Stimulated activated CD8-positive, alpha-beta memory T cell treated with anti-CD3 and anti-CD28 coated beads, Interleukin-12 subunit alpha, Interleukin-12 subunit beta, amount 100 ng/mL, for 1 hour (primary cell): ENCODE measurements around the gene SLC7A6.
"Not testable (repeated sequence)": the region's sequence is repeated elsewhere in the genome, so short reads cannot be mapped to it uniquely, and the experiment has no call there.

ENCODE experiments used
- DNase-seq: peaks from one replicate; pipeline ENCODE4 v3.0.0-alpha.2; 2020; ENCODE audit warnings: low read depth

SLC7A6 gene

DNA sequence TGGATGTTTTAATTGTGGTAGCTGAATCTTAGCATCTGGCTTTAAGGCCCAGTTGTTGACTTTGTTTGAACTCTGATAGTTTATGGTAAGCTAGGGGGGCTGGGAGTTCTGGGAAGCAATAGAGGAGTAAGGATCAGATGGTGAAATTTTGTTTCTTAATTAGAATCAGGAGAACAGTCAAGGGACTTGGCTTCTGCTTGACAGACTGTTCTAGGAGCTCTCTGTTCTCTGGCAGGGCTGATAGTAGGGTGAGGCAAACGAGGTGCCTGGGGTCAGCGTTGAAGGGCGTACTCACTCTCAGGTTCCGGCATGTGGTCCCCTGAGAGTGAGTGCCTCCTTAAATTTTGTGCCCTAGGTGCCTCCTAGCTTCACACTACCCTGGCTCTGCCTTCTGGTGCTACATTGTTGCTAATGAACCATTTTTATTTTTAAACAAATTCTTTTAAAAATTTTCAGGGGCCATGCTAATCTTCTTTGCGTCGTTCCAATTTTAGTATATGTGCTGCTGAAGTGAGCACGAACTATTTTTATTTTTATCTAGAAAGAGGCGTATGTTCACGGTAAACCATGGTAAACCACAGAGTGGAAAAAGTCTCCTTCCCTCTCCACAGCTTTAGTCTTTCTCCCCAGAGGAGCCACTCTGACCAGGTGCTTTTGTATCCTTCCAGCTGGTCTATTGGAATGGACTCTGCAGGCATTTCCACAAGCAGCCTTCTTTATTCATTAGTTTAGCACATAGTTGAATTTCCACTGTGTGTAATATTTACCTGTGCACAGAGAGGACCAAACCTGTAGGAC is 19.7 kb downstream of the SLC7A6 start:
- DNase-seq, result no peak

DNA sequence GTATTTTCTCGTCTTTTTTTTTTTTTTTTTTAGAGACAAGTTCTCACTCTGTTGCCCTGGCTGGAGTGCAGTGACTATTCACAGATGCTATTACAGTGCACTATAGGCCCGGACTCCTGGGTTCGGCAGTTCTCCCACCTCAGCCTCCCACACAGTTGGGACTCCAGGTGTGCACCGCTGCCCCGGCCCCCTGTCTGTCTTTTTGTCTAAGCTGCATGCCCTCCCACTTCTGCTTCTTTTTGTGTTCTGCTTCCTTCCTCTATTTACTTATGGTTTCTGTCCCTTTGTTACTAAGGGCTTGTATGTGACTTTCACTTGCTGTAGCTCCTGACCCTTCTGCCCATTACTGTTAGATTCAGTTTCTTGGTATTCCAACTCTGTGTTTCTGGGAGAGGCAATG is 20.5 kb downstream of the SLC7A6 start:
- no peak for DNase-seq

DNA sequence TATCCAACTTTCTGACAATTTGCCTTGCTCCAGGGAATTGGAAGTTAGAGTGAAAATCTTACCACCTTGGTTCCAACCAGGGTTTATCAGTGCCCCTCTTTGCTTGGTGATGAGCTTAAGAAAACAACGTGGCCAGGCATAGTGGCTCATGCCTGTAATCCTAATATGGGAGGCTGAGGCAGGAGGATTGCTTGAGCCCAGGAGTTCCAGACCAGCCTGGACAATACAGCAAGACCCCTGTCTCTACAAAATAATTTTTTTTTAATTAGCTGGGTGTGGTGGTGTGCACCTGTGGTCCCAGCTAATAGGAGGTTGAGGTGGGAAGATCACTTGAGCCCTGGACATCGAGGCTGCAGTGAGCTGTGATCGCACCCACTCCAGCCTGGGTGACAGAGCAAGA is 21.4 kb downstream of the SLC7A6 start:
- no peak for DNase-seq

DNA sequence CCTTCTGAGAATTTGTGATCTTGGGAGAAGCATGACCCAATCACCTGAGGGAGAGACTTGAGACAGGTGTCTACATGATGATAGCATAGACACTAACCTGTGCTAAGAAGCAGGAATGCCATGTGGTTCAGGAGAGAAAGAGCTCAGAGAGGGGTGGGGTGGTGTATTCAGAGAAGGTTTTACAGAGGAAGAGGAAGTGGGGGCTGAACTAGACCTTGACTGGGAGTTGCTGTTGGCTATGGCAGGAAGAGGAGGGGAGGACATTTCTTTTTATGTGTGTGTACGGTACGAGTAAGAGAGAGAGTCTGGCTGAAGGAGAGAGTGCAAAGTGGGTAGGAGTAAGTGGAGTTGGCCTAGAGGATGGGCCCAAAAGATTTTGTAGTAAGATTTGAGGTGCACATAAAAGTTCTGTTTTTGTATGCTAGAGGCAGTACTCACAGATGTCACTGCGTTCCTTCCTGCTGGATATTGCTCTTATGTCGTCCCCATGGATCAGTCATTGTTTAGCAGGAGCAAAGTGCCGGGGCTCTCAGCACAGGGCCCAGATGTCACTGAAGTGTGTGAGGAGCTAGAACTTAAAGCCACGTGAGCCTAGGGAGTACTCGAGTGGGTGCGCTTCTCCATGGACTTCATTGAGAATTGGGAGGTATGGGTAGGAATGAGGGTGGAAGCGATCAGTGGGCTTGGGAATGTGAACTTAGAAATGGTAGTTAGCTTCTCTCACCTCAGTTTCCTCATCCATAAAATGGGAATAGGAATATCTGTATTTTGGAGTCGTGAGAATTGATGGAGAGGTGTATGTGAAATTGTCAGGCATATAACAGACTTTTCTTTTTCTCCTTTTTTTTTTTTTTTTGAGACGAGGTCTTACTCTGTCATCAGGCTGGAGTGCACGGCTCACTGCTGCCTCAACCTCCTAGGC is 22.1 kb downstream of the SLC7A6 start:
- no peak for DNase-seq

DNA sequence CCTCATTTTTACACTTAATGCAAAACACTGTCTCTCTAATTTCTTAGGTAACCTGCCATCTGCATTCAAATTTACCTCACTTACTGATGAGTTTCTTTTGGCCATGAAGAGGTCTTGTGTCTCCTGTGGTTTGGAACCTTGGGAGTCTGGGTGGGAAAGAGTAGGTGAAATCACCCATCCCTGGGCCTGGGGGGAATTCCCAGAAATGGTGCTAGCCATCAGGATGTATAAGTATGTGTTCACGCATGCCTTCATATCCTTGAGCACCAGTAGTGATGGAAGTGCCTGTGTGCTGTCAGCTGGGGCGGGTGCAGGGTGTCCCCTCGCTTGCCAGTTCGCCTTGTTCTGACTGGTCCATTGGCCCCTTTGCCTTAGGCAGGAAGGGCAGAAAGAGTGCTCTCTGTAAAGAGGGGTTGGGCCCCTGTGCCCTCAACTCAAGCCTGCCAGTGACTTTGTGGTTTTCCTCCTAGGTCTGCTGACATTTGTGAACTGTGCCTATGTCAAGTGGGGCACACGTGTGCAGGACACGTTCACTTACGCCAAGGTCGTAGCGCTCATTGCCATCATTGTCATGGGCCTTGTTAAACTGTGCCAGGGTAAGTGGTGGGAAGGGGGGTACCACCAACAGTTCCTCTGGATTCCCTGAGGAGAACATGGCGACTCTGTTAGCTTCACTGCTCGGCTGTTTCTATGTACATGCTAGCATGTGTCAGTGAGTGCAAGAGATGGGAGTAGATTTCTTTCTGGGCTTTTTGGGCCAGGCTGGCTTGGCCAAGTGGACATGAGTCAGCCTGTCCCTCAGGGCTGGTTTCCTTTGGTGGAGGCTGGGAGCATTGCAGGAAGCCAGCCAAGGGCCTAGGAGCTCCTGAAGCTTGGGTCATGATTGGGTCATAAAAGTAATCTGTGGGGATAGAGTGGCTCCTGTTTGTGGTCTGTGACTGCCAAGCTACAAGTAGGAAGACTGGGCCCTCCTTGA is 23.2 kb downstream of the SLC7A6 start:
- no peak for DNase-seq

DNA sequence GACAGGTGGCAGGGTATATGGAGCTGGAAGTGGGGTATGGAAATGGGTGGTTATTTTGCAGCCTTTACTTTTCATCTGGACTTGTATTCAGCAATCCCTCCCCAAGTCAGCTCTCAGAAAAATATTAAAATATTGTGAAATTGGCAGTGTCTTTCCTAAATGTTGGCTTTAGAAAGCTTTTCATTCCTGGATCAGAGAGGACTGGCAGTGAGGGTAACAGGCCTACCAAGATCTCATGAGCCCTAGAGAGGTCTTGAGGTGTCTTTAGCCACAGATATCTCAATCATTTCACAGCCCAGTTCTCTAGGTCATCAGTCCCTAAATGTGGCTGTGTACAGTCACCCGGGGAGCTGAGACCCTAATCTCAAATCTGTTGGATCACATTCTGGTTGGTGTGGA is 23.9 kb downstream of the SLC7A6 start:
- DNase-seq, result no peak

DNA sequence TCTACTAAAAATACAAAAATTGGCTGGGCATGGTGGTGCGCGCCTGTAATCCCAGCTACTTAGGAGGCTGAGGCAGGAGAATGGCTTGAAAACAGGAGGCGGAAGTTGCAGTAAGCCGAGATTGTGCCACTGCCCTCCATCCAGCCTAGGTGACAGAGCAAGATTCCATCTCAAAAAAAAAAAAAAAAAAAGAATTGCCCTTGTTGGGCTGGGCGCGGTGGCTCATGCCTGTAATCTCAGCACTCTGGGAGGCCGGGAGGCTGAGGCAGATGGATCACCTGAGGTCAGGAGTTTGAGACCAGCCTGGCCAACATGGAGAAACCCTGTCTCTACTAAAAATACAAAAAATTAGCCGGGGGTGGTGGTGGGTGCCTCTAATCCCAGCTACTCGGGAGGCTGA is 24.5 kb downstream of the SLC7A6 start:
- not testable (repeated sequence) for DNase-seq

DNA sequence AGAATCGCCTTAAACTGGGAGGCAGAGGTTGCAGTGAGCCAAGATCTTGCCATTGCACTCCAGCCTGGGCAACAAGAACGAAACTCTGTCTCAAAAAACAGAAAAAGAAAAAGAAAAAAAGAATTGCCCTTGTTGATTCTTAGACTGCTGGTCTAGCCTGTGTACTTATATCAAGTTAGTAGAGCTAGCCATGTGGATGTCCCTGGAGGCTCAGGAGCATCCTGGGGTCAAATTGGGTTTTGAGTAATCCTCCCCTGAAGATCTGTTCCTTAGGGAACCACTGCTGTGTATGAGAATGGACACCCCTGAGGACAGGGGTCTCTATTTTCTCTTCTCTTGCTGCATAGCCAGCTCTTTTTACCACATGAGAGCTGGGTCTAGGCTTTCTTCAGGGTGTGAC is 24.9 kb downstream of the SLC7A6 start:
- no peak for DNase-seq

DNA sequence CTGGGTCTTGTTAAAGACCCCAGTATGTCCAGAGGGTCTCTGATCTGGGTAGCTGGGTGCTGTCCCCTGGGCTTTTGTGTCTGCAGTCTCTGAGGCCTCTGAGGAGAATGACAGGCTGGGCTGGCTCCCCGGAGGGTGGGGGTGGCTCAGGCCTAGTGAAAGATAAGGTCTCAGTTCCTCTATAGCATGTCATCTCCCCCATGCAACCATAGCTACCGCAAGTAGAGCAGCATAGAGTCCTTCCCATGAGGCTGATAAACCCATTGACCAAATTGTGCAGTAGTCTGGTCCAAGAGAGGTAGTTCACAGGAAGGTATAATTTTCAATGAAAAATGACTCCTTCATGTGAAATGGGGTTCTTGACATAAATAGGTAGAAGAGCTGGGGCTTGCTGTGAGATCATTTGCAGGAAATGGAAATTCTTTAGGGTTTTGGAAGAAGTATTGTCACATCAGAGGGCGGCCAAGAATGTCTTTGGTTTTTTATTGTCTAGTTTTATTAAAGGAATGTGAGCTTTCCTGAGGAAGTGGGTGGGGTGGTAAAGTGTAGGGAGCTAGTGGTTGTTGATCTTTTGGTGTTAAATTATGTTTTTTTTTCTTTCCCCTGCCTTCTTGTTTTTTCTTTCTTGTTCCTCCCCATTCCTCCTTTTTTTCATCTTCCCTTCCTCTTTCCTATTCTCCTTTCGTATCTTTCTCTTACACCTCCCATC is 25.4 kb downstream of the SLC7A6 start:
- DNase-seq, result no peak

DNA sequence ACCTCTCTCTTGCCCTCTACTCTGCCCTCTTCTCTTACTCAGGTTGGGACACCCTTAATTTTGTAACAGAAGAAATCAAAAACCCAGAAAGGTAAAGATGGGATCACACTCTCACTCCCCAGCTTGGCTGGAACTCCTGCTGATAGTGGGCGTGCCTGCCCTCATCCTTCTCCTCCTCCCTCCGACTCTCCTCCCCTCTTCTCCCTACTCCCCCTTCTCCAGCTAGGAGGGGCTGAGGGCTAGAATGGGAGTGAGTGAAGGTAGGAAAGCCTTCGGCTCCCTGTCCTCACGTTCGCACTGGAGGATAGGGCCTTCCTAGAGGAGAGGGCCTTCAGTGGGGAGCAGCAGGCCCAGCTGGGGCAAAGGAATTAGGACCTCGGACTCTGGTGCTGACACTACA is 26.1 kb downstream of the SLC7A6 start:
- DNase-seq, result no peak

DNA sequence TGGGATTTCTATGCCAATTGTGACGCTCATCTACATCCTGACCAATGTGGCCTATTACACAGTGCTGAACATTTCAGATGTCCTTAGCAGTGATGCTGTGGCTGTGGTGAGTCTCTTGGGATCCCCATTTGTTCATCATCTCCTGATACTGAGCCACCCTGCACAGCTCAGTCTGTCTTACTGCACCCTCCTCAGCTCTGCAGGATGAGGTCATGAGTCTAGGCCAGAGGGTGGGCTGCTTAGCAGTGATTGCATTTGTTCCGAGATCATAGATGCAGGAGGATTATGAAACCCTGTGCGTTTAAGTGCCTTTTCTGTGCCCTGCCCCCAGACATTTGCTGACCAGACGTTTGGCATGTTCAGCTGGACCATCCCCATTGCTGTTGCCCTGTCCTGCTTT is 26.9 kb downstream of the SLC7A6 start:
- no peak for DNase-seq

DNA sequence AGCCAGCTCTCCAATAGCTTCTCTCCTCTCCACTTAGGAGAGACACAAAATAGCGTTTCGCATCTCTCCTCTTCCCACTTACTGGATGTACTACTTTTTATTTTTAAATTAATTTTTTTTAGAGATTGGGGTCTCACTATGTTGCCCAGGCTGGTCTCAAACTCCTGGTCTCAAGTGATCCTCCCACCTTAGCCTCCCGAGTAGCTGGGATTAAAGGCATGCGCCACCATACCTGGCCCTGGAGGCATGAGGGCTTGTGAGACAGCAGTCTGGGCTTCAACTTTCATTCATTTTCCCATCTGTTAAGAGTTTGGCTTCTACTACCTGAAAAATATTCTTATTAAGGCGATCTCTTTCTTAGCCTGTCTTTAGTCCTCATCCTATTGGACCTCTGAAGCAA is 28.1 kb downstream of the SLC7A6 start:
- DNase-seq, result no peak

DNA sequence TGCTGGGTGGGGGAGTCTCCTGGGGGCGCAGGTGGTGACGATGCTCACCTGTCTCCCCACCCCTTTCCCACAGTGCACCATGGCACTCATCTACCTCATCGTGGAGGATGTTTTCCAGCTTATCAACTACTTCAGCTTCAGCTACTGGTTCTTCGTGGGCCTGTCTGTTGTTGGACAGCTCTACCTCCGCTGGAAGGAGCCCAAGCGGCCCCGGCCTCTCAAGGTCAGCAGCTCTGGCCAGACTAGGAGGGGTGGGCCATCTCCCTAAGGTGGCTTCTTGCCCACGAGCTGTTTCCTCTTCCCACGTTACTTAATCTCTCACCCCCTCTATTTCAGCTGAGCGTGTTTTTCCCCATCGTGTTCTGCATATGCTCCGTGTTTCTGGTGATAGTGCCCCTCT is 32.0 kb downstream of the SLC7A6 start:
- no peak for DNase-seq

DNA sequence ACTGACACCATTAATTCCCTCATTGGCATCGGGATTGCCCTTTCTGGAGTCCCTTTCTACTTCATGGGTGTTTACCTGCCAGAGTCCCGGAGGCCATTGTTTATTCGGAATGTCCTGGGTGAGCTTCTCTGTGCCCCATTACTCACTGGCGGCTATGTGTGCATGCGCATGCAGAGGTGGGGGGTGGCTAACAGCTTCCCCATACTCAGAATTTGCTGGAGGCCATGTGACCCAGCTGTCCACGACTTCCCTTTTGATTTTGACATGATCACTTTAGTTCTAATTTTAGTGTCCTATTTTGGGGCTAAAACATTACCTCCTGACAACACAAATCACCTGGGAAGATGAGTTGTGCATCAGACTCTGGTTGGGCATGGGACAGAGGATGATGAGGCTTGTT is 32.4 kb downstream of the SLC7A6 start:
- DNase-seq, result no peak

DNA sequence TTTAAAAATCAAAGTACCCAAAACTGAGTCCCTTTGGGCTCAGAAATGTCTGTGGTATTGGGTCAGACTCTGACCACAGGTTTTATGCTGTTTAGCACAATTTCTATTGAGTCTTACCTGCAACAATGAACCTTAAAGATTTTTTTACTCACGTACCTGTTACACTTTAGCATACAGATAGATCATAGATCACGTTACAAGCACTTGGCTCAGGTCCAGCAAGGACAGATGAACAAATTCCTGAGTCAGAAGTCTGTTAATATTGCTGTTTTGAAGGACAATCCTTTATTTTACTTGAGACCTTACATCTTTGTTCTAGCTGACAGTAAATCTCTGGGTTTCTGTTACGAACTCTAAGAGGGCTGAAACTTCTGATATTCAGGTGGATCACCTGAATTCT is 33.6 kb downstream of the SLC7A6 start:
- DNase-seq, result no peak

DNA sequence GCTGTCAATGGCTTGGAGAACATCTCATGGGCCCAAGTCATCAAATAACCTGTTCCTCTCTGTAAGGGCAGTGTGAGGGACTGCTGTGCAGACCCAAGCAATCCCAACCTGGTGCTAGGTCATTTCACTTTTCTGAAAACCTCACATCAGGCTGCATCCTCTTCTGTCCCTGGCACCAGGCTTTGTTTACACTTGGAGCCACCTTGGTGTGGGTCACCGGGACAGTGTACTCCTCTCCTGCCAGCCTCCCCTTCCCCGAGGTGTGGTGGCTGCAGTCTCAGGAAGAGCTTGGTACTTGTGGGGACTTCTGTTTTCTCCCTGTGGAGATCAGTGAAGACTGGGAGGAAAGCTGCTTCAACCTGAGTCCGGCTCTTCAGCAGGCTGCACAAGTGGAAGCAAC is 34.0 kb downstream of the SLC7A6 start:
- DNase-seq, result no peak

DNA sequence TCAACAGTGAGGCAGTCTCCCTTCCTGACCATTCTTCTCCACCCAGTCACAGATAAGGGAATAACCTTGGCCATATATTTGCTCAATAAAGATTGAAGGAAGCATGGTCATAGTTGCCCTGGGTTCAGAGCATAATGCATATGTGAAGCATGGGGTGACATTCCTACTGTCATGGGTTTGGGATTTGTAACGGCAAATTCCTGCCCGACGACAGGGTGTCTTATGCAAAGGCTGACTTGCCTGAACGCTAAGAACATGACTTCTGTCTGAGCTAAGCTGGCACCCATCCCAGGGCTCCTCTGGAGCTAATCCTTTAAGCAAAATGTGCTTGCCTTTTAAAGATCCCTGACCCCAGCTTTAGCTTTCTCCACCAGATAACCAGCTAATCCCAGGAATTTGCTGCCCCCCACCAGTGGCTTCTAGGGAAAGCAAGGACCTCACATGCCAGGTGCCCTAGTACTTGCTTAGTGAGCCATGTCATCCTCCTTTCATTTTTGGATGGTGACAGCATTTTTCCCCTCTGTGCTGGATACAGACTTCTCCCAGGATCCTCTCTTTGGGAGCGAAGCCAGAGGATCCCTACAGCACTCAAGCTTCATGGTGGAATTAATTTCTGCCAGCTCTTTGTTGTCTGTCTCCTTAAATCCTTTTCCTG is 34.7 kb downstream of the SLC7A6 start:
- DNase-seq, result no peak

DNA sequence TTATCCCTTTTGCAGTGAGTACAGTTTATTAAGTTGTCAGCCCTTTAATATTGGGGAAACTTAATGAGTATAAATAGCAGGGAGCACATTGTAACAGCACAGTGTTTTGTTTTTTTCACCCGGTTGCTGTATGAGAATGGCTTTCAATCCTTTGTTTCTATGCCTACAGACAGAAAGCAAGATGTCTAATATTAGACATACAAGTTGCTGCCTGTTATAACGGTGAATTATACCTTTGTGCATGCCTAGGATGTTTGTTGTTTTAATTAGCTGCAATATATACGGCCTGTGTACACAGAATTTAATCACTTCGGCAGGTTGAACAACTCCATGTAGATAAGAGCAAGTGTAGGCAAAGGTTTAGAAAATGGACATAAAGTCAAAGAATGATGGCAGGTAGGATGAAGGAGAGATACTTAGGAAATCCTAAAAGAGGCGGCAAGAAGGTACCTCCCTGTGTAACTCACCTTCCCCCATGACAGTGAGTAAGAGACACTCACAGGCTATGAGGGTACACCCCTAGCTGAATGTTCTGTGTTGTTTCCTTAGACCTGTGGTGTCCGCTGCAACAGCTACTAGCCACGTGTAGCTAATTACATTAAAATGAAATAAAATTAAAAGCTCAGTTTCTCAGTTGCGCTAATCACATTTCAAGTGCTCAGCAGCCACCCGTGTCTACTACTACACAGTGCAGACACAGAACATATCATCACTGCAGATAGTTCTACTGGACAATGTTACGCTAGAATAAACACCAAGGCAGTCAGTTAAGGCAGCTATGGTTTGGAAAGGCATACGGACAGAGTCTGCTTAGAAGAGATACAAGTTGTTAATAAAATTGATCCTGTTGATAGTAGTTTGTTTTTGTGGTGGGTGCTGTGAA is 35.5 kb downstream of the SLC7A6 start:
- no peak for DNase-seq

DNA sequence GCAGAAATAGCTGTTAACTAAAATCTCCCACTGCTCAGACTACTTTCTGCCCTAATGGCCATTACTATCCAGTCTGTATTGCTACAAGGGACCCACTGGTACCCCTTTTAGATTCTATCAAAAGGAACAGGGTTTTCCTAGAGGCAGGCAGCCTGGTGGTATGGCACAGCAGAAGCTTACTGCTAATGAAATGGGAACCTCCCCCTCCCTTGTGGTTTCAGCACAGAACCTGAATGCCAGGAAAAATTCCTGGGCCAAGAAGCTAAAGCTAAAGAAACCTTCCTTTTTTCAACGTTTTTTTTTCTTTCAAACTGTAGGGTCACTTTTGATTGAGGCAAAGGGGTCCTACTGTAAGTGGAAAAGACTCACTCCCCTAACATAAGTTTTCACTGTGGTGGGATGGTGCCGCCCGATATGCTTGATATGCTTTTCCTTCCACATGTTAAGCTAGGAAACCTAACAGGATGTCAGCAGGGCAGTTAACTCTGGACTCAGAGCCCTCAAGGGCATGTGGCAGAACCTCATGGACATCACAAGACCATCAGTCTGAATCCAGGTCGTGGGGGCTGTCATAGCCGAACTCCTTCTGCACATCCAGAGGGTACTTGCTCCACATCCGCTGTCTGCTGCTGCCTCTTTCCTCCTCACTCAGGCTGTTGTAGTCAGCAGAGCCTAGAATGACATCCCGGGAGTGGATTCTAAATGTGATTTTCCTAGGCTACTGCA is 36.6 kb downstream of the SLC7A6 start:
- no peak for DNase-seq
